SK-N-SH (cell line): ENCODE measurements around the gene UBE2L5. TPM values are rescaled to one million over a fixed set of nuclear protein-coding genes. Genes with fewer than 3 reads are reported as not detected.

Source experiments
- CTCF ChIA-PET: fragments of 300-600, 350-600 bp; formaldehyde crosslinking; extraction: SDS; loops from one replicate; lab custom pipeline; 2021; lab: Yijun Ruan, JAX
- POLR2A ChIA-PET: fragments of 350-600 bp; sonication (Branson Sonifier 250); formaldehyde crosslinking; extraction: SDS; loops from one replicate; lab custom pipeline; 2020; ENCODE audit warnings: antibody characterized with exemption, inconsistent platforms; lab: Yijun Ruan, JAX
- DNase-seq: peaks from one replicate; pipeline ENCODE4 v3.0.0; 2012
- H2AFZ ChIP-seq: fragments of 200-600 bp; sonication (generic); 2 replicates; pipeline ENCODE4 v1.8.1; 2016; ENCODE audit warnings: antibody characterized with exemption, mild to moderate bottlenecking, low read depth
- H3F3A ChIP-seq: fragments of 200-600 bp; sonication (generic); replicated peaks from 2 replicates; pipeline ENCODE3; 2016; ENCODE audit warnings: antibody characterized with exemption, mild to moderate bottlenecking; ENCODE audit not compliant: insufficient read depth
- H3K27ac ChIP-seq, 2 experiments: fragments of 200-500 bp in 1 of 2; fragments of 200-600 bp in 1 of 2; sonication (Bioruptor generic) in 1 of 2; sonication (generic), shearing (Covaris generic) in 1 of 2; 2 replicates each; pipeline versions ENCODE4 v1.5.1 to v1.6.1; 2014 to 2016; ENCODE audit warnings: low read depth in 2 of 2, inconsistent platforms in 1 of 2, low read length in 1 of 2, mild to moderate bottlenecking in 1 of 2, mixed read lengths in 1 of 2
- H3K27me3 ChIP-seq: fragments of 200-600 bp; sonication (generic), shearing (Covaris generic); 2 replicates; pipeline ENCODE4 v1.6.1; 2016; ENCODE audit warnings: mixed run types; ENCODE audit not compliant: insufficient read depth
- H3K36me3 ChIP-seq, 2 experiments: fragments of 200-500 bp in 1 of 2; fragments of 200-600 bp in 1 of 2; sonication (Bioruptor generic) in 1 of 2; sonication (generic) in 1 of 2; replicated peaks in 1 of 2; 2 replicates each; pipeline versions ENCODE3 to v1.5.1; 2014 to 2016; ENCODE audit warnings: low read length in 1 of 2, mild to moderate bottlenecking in 1 of 2; ENCODE audit not compliant: insufficient read depth in 2 of 2, control insufficient read depth in 1 of 2
- H3K4me1 ChIP-seq, 2 experiments: fragments of 200-500 bp in 1 of 2; fragments of 200-600 bp in 1 of 2; sonication (Bioruptor generic) in 1 of 2; sonication (generic), shearing (Covaris generic) in 1 of 2; 2 replicates each; pipeline versions ENCODE4 v1.5.1 to v1.6.1; 2014 to 2016; ENCODE audit warnings: low read depth in 1 of 2, low read length in 1 of 2, mixed run types in 1 of 2; ENCODE audit not compliant: insufficient read depth in 2 of 2, control insufficient read depth in 1 of 2
- H3K4me2 ChIP-seq: fragments of 200-600 bp; sonication (generic), shearing (Covaris generic); 2 replicates; pipeline ENCODE4 v1.6.1; 2017; ENCODE audit warnings: mixed run types
- H3K4me3 ChIP-seq, 2 experiments: fragments of 200-500 bp in 1 of 2; fragments of 200-600 bp in 1 of 2; sonication (Bioruptor generic) in 1 of 2; sonication (generic), shearing (Covaris generic) in 1 of 2; 2 replicates each; pipeline versions ENCODE4 v1.5.1 to v1.8.1; 2014 to 2016; ENCODE audit warnings: low read depth in 2 of 2, inconsistent platforms in 1 of 2, low read length in 1 of 2, mild to moderate bottlenecking in 1 of 2, mixed read lengths in 1 of 2, moderate library complexity in 1 of 2
- H3K79me2 ChIP-seq: fragments of 200-600 bp; sonication (generic); 2 replicates; pipeline ENCODE4 v1.8.1; 2017; ENCODE audit warnings: mild to moderate bottlenecking; ENCODE audit not compliant: insufficient read depth
- H3K9ac ChIP-seq: fragments of 200-600 bp; sonication (generic); 2 replicates; pipeline ENCODE4 v1.6.1; 2017; ENCODE audit warnings: mixed run types
- H3K9me2 ChIP-seq: fragments of 200-600 bp; sonication (generic); 2 replicates; pipeline ENCODE4 v1.6.1; 2017; ENCODE audit warnings: mixed run types
- H3K9me3 ChIP-seq: fragments of 200-600 bp; sonication (generic); 2 replicates; pipeline ENCODE4 v1.6.1; 2017; ENCODE audit warnings: mixed run types, mild to moderate bottlenecking, moderate library complexity
- H4K20me1 ChIP-seq: fragments of 200-600 bp; sonication (generic); 2 replicates; pipeline ENCODE4 v1.6.1; 2017; ENCODE audit warnings: mild to moderate bottlenecking, mixed run types; ENCODE audit not compliant: insufficient read depth
- EP300 ChIP-seq, 2 experiments: IDR thresholded peaks; 2 replicates each; pipeline versions ENCODE4 v1.4.0 to v1.6.1; 2012; ENCODE audit warnings: borderline replicate concordance in 1 of 2, low read depth in 1 of 2, low read length in 1 of 2
- EZH2phosphoT487 ChIP-seq: fragments of 200-600 bp; sonication (generic); IDR thresholded peaks from 2 replicates; pipeline ENCODE4 v1.6.1; 2017; ENCODE audit warnings: low read depth, mixed run types, mild to moderate bottlenecking, antibody characterized with exemption, moderate library complexity, borderline replicate concordance
- FOSL2 ChIP-seq: IDR thresholded peaks from 2 replicates; pipeline ENCODE4 v1.4.0; 2012; ENCODE audit warnings: low read depth, mild to moderate bottlenecking, moderate library complexity, borderline replicate concordance
- GATA2 ChIP-seq: sonication (generic); formaldehyde crosslinking; IDR thresholded peaks from 2 replicates; pipeline ENCODE4 v1.5.0; 2020; ENCODE audit warnings: mild to moderate bottlenecking, missing genetic modification reagents
- JUND ChIP-seq: IDR thresholded peaks from 2 replicates; pipeline ENCODE4 v1.4.0; 2012
- MEF2A ChIP-seq: IDR thresholded peaks from 2 replicates; pipeline ENCODE4 v1.4.0; 2012; ENCODE audit warnings: low read depth, borderline replicate concordance
- MXI1 ChIP-seq: IDR thresholded peaks from 2 replicates; pipeline ENCODE4 v1.6.1; 2012; ENCODE audit warnings: mild to moderate bottlenecking, low read depth, low read length, improper control_type of control experiment
- NFIC ChIP-seq: IDR thresholded peaks from 2 replicates; pipeline ENCODE4 v1.4.0; 2012; ENCODE audit warnings: borderline replicate concordance
- NRF1 ChIP-seq: IDR thresholded peaks from 2 replicates; pipeline ENCODE4 v1.6.1; 2012; ENCODE audit warnings: low read depth, mild to moderate bottlenecking, low read length
- POLR2AphosphoS5 ChIP-seq: IDR thresholded peaks from 2 replicates; pipeline ENCODE4 v1.6.1; 2012; ENCODE audit warnings: low read depth, low read length
- RCOR1 ChIP-seq: fragments of 150-350 bp; IDR thresholded peaks from 2 replicates; pipeline ENCODE4 v1.6.1; 2017; ENCODE audit warnings: antibody characterized with exemption, low read length
- RFX5 ChIP-seq: IDR thresholded peaks from 2 replicates; pipeline ENCODE4 v1.6.1; 2012; ENCODE audit warnings: mild to moderate bottlenecking, improper control_type of control experiment, low read length
- RXRA ChIP-seq: IDR thresholded peaks from 2 replicates; pipeline ENCODE4 v1.4.0; 2012; ENCODE audit warnings: low read depth, mild to moderate bottlenecking, borderline replicate concordance
- SIN3A ChIP-seq: IDR thresholded peaks from 2 replicates; pipeline ENCODE4 v1.6.1; 2012; ENCODE audit warnings: low read depth, mild to moderate bottlenecking, low read length, moderate library complexity, borderline replicate concordance
- SMC3 ChIP-seq: IDR thresholded peaks from 2 replicates; pipeline ENCODE4 v1.6.1; 2012; ENCODE audit warnings: low read depth, low read length, improper control_type of control experiment
- TAF1 ChIP-seq: IDR thresholded peaks from 2 replicates; pipeline ENCODE4 v1.6.1; 2012; ENCODE audit warnings: low read depth, mild to moderate bottlenecking, low read length, moderate library complexity, borderline replicate concordance
- TCF12 ChIP-seq: IDR thresholded peaks from 2 replicates; pipeline ENCODE4 v1.4.0; 2012
- TEAD4 ChIP-seq: IDR thresholded peaks from 2 replicates; pipeline ENCODE4 v1.4.0; 2012; ENCODE audit warnings: mild to moderate bottlenecking, borderline replicate concordance; ENCODE audit not compliant: insufficient read depth
- WGBS: methylation state at CpG from one replicate; pipeline ENCODE4 v1.1.6; 2017; ENCODE audit warnings: low lambda C conversion rate; 5-methylcytosine and 5-hydroxymethylcytosine counted together
- polyA plus RNA-seq, 3 experiments: library from polyadenylated mRNA; depleted of rRNA; stranded (reverse); fragments of >200 nt; gene quantifications; 2 replicates each; pipeline ENCODE4 v1.2.3, GENCODE V29; 2012
- TF ChIP-seq, protein P1 (sequence below): IDR thresholded peaks from 2 replicates; pipeline ENCODE4 v1.4.0; 2012; ENCODE audit warnings: low read depth
- TF ChIP-seq, protein P2 (sequence below): fragments of 150-350 bp; IDR thresholded peaks from 2 replicates; pipeline ENCODE4 v1.6.1; 2016; ENCODE audit warnings: mild to moderate bottlenecking, low read depth, low read length
- TF ChIP-seq, protein P3 (sequence below): IDR thresholded peaks from 2 replicates; pipeline ENCODE4 v1.6.1; 2012; ENCODE audit warnings: mild to moderate bottlenecking, low read depth, low read length, moderate library complexity
- TF ChIP-seq, protein P4 (sequence below): fragments of 150-350 bp; IDR thresholded peaks from 2 replicates; pipeline ENCODE4 v1.6.1; 2017; ENCODE audit warnings: antibody characterized with exemption, low read length, low read depth, borderline replicate concordance
- TF ChIP-seq, protein P5 (sequence below): IDR thresholded peaks from 2 replicates; pipeline ENCODE4; 2012

Gene UBE2L5
- polyA plus RNA-seq, 1 of the 3 experiments (the other 2 are of a cell fraction) = 0.02 TPM

DNA sequence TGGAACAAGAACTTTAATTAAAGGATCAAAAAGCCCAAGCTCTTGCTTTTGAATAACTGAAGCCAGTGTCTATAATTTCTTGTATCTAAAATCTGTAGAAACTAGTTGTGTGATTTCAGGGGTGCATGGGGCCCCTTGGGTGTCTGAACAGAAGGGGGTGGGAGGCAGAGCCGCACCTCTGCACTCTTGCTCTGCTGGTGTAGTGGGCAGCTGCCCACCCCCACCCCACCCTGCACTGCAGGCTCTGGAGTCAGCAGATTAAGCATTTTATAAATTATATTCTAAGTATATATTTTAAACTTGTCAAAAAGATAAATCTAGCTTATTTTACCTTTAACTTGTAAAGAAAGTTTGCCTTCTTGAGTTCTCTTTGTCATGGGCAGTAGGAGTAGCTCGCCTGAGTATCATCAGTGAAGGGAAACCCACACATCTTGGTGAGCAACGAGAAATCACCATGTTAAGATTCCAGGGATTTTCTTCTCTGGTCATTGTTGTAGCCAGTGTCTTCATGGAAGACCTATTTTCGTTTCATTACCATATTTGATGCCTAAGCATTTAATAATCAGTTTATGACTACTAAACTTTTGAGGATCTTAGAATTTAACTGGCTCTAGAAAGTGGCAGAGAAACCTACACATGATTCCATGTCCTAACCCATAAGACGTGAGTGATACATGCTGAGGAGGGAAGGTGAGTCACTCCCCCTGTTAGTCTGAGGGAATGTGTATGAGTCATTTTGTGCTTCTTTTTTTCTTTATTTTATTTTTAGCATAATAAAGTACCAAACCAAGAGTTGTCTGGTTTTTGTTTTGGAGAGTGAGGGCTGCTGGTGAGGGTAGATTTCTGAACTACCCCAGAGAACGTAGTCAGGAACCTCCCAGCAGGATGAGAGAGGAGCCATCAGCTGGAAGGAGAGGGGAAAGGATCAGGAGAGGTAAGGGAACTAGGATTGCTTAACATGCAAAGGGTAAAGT is 7.7 kb downstream of the UBE2L5 start:
- H3F3A ChIP-seq = peaks cover 36% of the 10 kb centered on the region
- H4K20me1 ChIP-seq = no peaks in the 10 kb centered on the region
- H3K27ac ChIP-seq = peak overlapping the region; percentile 54 to 85; a peak in 3 of 4 replicates
- peak overlapping the region in 1 of 2 experiments; percentile 31; a peak in 1 of 4 replicates for H3K4me3 ChIP-seq
- ChIA-PET POLR2A (no interaction called here), CTCF (interaction anchor here (0.6 to 1.1 kb wide), 4 partner anchors 35 to 435 kb away, joined by 3 read pairs; no protein-coding TSS in a partner anchor)
- peak; percentile 100 for TF ChIP-seq FOSL2
- no peak for TF ChIP-seq SMC3
- peak; percentile 97 for TF ChIP-seq MEF2A
- TF ChIP-seq, protein P1, sequence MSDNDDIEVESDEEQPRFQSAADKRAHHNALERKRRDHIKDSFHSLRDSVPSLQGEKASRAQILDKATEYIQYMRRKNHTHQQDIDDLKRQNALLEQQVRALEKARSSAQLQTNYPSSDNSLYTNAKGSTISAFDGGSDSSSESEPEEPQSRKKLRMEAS = peak; percentile 63
- TF ChIP-seq, protein P2, sequence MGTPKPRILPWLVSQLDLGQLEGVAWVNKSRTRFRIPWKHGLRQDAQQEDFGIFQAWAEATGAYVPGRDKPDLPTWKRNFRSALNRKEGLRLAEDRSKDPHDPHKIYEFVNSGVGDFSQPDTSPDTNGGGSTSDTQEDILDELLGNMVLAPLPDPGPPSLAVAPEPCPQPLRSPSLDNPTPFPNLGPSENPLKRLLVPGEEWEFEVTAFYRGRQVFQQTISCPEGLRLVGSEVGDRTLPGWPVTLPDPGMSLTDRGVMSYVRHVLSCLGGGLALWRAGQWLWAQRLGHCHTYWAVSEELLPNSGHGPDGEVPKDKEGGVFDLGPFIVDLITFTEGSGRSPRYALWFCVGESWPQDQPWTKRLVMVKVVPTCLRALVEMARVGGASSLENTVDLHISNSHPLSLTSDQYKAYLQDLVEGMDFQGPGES = no peak
- no peak for TF ChIP-seq RCOR1
- peak; percentile 99 for TF ChIP-seq JUND
- TF ChIP-seq, protein P3, sequence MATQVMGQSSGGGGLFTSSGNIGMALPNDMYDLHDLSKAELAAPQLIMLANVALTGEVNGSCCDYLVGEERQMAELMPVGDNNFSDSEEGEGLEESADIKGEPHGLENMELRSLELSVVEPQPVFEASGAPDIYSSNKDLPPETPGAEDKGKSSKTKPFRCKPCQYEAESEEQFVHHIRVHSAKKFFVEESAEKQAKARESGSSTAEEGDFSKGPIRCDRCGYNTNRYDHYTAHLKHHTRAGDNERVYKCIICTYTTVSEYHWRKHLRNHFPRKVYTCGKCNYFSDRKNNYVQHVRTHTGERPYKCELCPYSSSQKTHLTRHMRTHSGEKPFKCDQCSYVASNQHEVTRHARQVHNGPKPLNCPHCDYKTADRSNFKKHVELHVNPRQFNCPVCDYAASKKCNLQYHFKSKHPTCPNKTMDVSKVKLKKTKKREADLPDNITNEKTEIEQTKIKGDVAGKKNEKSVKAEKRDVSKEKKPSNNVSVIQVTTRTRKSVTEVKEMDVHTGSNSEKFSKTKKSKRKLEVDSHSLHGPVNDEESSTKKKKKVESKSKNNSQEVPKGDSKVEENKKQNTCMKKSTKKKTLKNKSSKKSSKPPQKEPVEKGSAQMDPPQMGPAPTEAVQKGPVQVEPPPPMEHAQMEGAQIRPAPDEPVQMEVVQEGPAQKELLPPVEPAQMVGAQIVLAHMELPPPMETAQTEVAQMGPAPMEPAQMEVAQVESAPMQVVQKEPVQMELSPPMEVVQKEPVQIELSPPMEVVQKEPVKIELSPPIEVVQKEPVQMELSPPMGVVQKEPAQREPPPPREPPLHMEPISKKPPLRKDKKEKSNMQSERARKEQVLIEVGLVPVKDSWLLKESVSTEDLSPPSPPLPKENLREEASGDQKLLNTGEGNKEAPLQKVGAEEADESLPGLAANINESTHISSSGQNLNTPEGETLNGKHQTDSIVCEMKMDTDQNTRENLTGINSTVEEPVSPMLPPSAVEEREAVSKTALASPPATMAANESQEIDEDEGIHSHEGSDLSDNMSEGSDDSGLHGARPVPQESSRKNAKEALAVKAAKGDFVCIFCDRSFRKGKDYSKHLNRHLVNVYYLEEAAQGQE = 0 out of 2 replicates have a peak, but pooled peaks have one; percentile 11
- TF ChIP-seq GATA2 (CRISPR knock-in tag) = no peak
- TF ChIP-seq RXRA = peak; percentile 63
- peak; percentile 79 for TF ChIP-seq TEAD4
- TF ChIP-seq TCF12 = peak; percentile 89
- TF ChIP-seq POLR2AphosphoS5 = peak; percentile 64; the same call in 1 of the 2 replicates
- TF ChIP-seq MXI1 = no peak
- no peak for TF ChIP-seq EZH2phosphoT487
- TF ChIP-seq, protein P4, sequence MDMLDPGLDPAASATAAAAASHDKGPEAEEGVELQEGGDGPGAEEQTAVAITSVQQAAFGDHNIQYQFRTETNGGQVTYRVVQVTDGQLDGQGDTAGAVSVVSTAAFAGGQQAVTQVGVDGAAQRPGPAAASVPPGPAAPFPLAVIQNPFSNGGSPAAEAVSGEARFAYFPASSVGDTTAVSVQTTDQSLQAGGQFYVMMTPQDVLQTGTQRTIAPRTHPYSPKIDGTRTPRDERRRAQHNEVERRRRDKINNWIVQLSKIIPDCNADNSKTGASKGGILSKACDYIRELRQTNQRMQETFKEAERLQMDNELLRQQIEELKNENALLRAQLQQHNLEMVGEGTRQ = no peak
- TF ChIP-seq NFIC = peak; percentile 43; the same call in 1 of the 2 replicates
- TF ChIP-seq RFX5 = no peak
- TF ChIP-seq TAF1 = no peak
- TF ChIP-seq, protein P5, sequence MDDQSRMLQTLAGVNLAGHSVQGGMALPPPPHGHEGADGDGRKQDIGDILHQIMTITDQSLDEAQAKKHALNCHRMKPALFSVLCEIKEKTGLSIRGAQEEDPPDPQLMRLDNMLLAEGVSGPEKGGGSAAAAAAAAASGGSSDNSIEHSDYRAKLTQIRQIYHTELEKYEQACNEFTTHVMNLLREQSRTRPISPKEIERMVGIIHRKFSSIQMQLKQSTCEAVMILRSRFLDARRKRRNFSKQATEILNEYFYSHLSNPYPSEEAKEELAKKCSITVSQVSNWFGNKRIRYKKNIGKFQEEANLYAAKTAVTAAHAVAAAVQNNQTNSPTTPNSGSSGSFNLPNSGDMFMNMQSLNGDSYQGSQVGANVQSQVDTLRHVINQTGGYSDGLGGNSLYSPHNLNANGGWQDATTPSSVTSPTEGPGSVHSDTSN = peak; percentile 95
- TF ChIP-seq NRF1 = no peak
- TF ChIP-seq EP300 (IDR thresholded peaks at IDR 0.05; ENCODE audit: borderline replicate concordance in 1 of 2, low read depth in 1 of 2, low read length in 1 of 2) = peak; percentile 43 to 73; a peak in 2 of 4 replicates
- no peak; the same call in 1 of the 2 replicates for TF ChIP-seq SIN3A
- no peaks in the 10 kb centered on the region for H3K9me2 ChIP-seq
- no peaks in the 10 kb centered on the region for H3K27me3 ChIP-seq
- H3K79me2 ChIP-seq = no peaks in the 10 kb centered on the region
- peak overlapping the region; percentile 31; the same call in 1 of the 2 replicates for H3K9ac ChIP-seq
- H3K4me2 ChIP-seq = peak overlapping the region; percentile 61; the same call in 1 of the 2 replicates
- H3K36me3 ChIP-seq = no peaks in the 10 kb centered on the region
- DNase-seq = no peak
- WGBS = 20% methylated on average over 6 of the region's 6 CpGs
- H3K4me1 ChIP-seq = peaks cover 0 to 21% of the 10 kb centered on the region in 2 experiments; a peak in 1 of 4 replicates
- H2AFZ ChIP-seq = 0 out of 2 replicates have a peak overlapping the region, but pooled peaks have one; percentile 61
- H3K9me3 ChIP-seq = no peaks in the 10 kb centered on the region
